Measurements from ENCODE around the gene CSPG4.
"Not testable (repeated sequence)": the region's sequence is repeated elsewhere in the genome, so short reads cannot be mapped to it uniquely, and the experiment has no call there.

The CSPG4 gene

DNA sequence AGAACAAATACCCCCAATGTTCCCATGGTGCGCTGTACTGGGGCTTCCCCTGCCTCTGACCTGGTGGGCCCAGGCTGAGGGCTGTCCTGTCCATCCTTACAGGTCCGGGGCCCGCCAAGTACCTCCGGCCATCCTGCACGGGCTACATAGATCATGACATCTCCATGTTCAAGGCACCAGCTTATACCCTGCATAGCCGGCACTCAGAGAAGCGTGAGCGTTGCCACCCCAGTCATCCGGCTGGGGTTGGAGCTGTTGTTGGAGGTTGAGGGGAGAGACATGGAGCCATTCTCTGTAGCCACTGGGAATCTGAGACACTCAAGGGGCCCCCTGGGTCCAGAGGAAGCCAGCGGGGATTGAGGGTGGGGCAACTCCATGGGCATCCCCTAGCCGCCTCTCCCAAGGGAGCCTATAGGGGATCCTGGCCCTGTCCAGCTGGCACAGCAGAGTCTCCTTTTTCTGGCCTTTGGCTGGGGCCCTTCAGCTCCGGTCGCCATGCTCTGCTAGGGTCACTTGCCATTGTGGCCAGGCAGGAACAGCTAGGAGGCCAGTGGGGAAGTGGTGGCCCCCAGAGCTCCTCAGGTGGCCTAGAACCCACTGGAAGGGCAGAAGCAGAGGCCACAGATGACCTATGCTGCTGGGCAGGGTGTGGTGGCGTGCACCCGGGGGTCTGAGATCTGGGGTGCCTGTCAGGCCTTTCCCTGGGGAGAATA is 12.5 kb upstream of the CSPG4 start:
- in situ Hi-C loops (cut with MboI; ENCODE audit: low sequenced_read_pairs): no loop called here

DNA sequence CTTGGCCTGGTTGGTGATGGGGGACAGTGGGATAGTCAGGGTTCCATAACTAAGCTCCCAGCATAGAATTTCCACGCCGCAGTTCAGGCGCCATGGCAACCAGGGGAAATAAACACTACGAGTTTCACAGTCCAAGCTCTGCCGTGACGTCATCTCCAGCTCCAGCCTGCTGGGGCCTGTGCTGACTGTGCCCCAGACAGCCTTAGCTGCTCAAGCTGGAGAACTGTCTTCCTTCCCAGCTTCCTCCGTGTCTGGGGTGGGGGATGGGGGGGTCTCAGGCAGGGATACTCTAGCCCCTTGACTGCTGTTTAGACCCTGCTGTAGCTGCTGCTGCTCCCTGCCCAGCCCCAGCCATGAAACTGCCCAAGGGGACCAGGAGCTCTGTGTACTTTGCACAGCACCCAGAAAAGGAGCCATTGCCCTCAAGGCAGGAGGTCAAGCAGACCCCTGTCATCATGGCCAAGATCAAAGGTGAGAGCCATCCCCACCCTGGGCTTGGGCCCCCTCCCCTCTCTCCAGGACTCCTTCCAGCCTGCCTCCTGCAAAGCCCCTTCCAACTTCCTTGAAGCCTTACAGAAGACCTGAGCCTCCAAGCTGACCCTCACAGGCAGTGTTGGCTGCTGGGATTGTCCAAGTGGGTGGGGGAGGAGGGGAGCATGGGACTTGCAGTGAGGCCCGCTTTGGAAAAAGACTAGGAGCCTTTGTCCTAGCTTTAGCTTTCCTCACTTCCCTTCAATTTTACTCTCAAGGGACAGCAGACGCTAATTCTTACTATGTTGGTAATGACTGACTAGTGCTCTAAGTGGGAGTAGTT is 11.4 kb upstream of the CSPG4 start:
- in situ Hi-C loops (cut with MboI; ENCODE audit: low sequenced_read_pairs): no loop called here

DNA sequence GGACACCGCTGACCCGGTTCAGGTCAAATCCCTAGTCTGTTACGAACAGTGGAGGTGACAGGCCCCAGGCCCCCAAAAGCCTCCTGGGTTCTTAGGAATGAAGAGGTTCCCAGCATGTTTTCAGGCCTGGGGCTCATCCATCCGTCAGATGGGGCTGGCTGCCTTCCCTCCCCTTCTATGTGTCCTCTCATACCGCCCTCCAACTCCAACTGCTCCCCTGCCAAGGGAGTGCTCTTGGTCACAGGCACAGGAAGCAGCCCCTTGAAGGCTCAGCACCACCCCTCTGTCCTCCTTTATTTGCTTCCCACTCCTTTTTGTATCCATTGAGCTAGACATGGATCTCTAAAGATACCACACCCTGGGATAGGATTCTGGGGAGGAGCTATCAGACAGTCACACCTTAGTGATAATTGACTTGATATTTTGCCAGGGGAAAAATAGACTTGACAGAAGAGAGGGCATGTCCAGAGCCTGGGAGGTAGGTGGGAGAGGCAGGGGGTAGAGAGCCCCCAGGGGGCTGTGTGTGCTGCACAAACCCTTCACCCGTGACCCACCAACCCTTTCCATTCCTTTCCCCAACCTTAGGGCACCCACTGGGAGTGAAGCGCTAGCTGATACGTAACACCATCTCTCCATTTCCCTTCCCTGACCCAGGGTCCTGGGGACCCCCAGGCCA is 10.7 kb upstream of the CSPG4 start:
- in situ Hi-C loops (cut with MboI; ENCODE audit: low sequenced_read_pairs): no loop called here

DNA sequence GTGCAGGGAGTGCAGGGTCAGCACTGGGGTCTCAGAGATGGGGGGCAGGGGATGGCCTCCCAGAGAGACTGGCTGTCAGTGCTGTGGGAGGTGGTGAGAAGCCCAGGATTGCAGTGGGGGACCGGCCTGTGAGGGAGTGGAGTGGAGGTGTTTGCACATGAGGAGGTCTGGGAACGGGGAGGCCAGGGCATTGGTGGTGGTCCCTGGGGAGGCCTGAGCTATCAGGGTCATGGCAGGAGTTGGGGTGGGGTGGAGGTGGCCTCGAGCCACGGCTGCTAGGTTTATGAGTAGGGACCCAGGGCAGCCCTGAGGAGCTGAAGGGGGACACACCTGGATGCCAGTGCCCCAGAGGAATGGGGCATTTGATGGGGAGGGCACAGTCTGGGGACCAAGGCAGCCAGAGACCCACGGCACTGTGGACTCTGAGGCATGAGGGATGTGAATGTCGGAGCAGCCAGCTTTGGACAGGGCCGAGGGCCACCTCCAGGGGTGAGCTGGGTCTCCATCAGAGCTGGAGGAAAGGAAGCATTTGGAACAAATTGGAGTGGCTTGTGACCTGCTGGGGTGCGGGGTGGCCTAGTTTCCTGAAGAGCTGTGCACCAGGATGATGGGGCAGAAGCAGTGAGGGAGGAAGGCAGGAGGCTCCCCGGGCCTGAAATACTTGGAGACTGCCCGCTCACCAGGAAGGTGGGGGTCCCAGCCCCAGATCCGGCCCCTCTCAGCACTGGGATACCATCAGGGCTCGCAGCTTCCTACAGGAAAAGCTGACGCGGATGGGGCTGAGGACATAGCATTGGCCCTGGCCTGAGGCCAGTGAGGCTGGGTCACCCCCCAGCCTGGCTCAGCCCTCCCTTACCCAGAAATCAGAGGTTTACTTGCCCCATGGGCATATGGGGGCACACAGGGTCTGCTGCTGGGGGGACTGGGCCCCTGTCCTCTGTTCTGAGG is 9.5 kb upstream of the CSPG4 start:
- in situ Hi-C loops (cut with MboI; ENCODE audit: low sequenced_read_pairs): no loop called here

DNA sequence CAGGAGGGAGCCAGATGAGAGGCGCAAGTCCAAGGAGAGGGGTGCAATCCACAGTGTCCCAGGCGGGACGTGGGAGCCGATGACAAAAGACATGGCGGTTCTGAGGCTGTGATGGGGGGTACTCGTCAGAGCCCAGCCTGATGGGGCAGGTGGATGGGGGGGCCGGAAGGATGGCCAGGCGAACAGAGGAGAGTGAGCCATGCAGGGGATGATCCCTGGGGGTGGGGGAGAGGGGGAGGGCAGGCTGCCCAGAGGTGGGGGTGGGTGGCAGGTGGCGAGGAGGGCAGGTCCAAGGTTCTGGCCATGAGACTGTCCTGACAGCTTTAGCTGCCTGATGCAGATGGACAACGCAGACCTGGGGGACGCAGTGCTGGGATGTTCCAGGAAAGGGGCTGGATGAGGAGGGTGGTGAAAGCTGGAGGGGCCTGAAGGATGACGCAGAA is 8.9 kb upstream of the CSPG4 start:
- in situ Hi-C loops (cut with MboI; ENCODE audit: low sequenced_read_pairs): no loop called here

DNA sequence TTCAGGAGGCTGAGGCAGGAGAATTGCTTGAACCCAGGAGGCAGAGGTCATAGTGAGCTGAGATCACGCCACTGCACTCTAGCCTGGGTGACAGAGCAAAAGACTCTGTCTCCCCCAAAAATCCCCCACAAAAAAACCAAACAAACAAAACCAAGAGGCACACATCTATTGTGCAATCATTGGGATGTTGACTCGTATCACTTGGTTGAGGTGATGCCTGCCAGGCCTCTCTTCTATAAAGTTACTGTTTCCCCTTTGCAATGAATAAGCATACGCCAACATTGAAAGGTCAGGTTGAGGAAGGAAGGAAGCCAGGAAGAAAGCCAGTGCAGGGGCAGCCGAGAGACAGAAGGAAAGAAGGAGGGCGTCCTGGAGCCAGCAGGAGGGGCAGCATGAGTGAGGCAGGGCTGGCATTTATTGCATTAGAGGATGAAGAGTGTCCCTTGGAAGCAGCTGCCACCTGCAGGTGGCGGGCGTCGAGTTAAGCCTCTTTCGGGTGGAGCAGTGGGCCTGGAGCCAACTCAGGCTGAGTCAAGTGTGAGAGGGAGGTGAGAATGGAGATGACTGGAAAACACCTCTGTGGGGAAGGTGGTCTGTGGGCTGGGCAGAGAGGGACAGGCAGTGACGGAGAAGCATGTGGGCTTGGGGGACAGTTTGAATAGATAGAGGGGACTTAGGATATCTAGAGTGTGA is 8.3 kb upstream of the CSPG4 start:
- in situ Hi-C loops (cut with MboI; ENCODE audit: low sequenced_read_pairs): no loop called here

DNA sequence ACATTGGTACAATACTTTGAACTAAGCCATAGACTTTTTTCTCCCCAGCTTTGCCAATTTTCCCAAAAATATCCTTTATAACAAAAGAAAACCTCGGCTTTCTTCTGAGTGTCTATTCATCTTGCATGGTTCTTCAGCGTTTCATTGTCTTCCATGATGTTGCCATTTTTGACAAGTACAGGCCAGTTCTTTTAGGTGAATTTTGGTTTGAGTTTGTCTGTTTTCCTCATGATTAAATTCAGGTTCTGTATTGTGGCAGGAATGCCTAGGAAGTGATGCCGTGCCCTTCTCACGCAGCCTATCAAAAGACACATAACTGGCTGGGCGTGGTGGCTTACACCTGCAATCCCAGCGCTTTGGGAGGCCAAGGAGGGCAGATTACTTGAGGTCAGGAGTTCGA is 7.6 kb upstream of the CSPG4 start:
- in situ Hi-C loops (cut with MboI; ENCODE audit: low sequenced_read_pairs): no loop called here

DNA sequence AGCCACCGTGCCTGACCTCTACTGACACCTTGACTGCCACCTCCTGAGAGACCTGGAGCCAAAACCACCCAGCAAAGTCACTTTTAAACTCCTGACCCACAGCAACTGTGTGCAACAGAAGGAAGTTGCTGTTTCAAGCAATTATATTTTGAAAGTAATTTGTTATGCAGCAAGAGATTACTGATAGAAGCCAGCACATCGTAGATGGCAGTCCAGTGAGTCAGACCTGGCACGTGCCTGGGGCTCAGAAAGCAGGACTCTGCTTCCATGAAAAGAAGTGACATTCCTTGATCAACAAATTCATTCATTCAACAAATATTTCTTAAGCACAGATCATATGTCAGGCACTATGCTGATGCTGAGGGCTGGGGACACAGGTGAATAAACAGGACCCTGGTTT is 5.7 kb upstream of the CSPG4 start:
- in situ Hi-C loops (cut with MboI; ENCODE audit: low sequenced_read_pairs): no loop called here

DNA sequence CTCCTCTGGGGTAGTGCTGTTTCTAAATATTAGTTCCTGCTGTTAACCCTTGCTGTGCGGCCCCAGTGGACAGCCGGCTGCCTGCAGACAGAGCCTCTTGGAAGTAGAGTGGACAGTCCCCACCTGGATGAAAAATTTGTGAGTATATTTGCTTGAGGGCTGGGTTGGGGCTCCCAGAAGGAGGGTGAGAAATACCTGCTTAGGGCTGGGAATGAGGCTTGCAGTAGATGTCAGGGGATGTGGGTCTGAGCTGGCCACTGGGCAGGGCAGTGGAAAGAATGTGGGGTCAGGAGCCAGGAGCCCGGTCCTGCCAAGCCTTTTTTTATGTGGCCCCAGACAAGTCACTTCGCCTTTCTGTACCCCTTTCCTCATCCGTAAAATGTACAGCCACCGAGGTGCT is 4.4 kb upstream of the CSPG4 start:
- in situ Hi-C loops (cut with MboI; ENCODE audit: low sequenced_read_pairs): not testable (repeated sequence)

DNA sequence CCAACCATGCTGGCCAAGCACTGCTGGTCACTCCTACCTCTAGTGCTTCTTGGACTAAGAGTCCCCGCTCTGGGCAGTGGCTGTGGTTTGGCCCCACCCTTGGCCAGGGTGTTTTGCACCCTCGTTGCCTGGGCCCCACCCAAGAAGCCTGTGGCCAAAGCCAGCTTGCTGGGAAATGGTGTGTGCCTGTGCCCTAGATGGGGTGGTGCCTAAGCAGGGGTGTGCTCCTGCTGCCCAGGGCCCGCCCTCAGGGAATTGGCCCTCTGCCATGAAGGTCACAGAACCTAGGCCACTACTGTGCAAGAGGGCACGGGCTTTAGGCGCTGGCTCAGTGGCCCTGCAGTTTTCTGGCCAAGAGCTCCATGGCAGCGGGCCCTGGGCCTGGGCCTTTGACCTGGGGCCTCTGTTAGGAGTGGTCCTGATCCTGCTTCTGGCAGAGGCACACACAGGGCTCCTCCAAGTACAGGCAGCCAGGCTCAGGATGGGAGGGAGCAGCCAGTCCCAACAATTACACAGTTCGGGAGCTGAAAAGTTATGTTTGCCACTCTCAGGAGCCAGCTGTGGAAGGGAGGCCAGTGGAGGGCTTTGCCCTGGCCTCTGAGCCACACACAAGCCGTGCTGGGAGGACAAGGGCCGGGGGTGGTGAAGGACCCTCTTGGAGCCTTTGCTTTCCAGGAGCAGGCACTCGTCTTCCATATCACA is 3.8 kb upstream of the CSPG4 start:
- in situ Hi-C loops (cut with MboI; ENCODE audit: low sequenced_read_pairs): not testable (repeated sequence)

DNA sequence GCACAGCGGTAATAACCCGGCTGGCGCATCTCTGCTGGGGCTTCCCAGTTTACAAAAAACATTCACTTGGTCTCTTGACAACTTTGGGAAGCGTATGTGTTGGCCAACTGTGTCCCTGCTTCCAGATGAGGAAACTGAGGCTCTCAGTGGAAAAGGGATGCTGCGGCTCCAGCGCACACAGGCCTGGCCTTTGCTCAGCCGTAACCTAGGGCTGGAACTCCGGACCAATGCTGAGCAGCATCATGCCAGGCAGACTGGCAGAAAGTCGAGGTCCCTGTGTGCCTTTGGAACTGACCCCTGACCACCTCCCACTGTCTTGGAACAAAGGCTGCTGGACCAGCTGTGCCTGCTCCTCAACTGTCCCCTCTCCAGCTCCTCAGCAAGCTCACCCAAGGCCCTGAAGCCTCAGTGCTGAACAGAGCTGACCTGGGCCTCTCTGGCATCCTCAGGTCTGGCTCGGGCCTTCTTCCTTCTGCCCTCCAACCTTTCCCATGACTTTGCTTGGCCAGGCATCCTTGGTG is 2.7 kb upstream of the CSPG4 start:
- in situ Hi-C loops (cut with MboI; ENCODE audit: low sequenced_read_pairs): not testable (repeated sequence)

DNA sequence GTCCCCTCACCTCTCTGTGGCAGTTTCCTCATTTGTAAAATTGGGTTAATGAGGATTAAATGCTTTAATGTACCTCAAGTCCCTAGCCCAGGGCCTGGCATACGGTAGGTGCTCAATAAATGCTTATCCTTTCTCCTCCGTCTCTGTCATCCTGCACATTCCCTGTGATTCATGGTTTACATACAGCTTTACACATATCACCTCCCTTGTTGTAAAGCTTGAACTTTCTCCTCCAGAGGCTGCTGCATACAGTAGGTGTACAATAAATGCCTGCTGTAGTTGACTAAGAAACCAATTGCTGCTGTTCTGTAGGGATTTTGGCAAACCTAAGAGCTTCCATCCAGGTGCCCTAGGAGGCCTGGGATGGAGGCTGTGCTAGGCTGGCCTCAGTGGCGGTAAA is 1.5 kb upstream of the CSPG4 start:
- in situ Hi-C loops (cut with MboI; ENCODE audit: low sequenced_read_pairs): no loop called here

DNA sequence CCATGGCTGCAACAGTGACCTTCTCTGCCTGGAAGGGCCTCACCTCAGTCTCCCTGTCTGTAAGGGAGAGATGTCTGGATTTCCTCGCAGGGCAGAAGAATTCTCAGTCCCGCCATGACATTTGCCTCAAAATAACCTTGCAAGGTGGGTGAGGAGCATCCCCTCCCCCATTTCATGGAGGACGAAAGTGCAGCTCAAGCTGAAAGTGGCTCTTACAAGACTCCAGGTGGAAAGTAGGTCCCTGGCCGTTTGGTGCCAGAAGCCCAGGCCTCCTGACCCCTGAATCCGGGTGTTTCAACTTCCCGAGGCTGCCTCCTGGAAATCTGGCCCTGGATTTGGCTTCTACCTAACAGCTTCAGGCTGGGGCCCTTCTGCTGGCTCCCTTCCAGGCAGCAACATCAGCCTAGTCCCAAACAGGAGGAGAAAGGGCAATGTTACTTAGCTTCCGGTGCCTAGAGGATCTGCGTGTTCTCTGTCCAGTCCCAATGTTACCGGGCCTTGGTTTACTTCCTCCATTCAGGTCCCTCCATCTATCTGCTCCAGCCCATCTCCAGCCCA is 769 bp upstream of the CSPG4 start:
- in situ Hi-C loops (cut with MboI; ENCODE audit: low sequenced_read_pairs): no loop called here

DNA sequence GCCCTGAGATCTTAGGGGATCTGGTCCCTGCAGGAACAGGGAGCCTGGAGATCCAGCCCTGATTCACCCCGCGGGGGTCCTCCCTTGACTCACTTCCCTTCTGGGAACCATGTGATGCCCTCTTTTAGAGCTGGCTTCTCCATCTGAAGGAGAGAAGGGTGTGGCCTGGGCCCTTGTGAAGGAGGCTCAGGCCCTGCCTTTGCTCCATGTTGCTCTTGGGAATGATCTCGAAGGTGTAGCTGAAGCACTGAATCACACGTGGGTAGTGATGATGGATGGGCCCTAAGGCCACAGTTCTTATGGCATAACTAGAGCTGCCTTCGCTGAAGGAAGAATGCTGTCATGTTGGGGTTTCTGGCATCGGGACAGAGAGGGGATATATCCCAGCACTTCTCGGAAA is 1.2 kb downstream of the CSPG4 start:
- in situ Hi-C loops (cut with MboI; ENCODE audit: low sequenced_read_pairs): not testable (repeated sequence)

DNA sequence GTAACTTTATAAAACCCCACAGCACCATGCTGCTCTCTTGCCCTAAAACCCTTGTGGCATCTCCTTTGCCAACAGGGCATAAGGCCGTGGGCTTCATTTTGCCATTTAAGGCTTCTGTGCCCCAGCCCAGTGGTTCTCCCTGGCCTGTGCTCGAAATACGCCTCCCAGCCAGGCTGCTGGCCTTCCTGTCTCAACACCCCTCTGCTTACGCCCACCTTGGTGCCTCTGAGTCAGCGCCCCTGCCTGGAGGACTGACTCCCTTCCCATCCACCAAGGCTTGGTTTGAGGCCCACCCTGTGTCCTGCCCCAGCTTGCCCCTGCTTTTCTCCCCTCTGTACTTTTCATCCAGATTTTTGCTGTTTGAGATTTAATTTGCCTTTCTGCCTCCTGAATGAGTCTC is 1.8 kb downstream of the CSPG4 start:
- in situ Hi-C loops (cut with MboI; ENCODE audit: low sequenced_read_pairs): not testable (repeated sequence)

DNA sequence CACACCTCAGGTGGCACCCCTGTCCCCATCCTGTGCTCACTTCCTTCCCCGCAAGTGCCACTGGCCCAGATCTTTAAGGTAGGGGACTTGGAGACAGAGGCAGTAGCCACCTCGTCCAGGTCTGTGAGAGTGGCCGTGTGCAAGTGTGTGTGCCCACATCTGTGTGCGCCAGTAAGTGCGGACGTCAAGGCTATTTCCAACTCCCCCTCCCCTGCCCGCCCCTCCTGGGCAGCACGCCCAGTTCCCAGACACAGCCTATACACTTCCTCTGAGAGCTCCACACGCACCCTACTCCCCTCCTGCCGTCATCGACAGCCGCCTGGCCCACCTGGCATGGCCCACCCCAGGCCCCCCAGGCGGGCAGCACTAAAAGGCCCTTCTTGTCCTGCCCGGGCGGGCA is 3.2 kb downstream of the CSPG4 start:
- in situ Hi-C loops (cut with MboI; ENCODE audit: low sequenced_read_pairs): not testable (repeated sequence)

DNA sequence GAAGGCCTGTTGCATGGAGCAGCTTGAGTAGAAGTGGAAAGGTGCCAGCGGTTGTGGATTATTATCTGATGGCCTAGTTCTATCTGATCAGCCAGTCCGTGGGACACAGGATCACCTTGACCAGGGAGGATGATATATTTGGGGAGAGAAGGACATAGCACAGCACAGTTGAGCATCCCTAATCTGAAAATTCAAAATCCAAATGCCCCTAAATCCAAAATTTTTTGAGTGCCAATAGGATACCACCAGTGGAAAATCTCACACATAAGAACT is 6.0 kb downstream of the CSPG4 start:
- in situ Hi-C loops (cut with MboI; ENCODE audit: low sequenced_read_pairs): no loop called here

DNA sequence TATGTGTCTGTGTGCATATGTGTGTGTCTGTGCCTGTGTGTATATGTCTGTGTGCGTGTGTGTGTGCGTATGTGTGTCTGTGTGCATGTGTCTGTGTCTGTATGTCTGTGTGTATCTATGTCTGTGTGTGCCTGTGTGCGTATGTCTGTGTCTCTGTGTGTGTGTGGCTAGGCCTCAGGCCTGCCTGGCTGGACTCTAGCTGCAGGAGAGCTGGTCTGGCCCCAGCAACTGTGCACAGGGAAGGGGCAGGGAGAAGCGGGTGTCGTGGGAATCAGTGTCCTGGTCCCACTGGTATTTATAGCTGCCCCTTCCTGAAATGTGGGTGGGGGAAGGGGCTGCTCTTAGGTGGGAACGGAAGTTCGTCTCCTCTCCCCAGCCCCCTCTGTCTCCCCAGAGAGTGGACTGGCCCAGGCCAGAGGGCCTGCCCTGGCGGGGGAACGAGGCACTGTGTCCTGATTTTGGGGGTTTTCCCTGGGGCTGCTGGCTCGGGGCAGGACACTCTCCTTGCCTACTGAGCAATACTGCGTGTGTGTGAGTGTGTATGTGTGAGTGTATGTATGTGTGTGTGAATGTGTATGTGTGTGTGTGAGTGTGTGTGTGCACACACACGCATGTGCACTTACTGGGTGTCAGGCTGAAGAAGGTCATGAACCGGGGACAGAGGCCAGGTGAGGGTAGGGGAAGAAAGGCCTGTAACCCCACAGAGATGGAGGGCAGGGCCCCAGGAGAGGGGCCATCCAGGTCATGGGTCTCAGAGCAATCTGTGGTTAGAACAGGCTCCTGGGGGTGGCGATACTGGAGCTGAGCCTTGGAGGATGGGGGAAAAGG is 6.6 kb downstream of the CSPG4 start:
- in situ Hi-C loops (cut with MboI; ENCODE audit: low sequenced_read_pairs): no loop called here

Measured in HL-60/S4 treated with phorbol 12-myristate 13-acetate at 8.2 ng/mL for 4 days and 3 days (cell line).